HepG2 (cell line): Measurements from ENCODE around the gene C11orf68. TPM values are rescaled to one million over a fixed set of nuclear protein-coding genes. Genes with fewer than 3 reads are reported as not detected.

Experiments
- KDM4B ChIP-seq: sonication (generic); formaldehyde crosslinking; IDR thresholded peaks from 2 replicates; pipeline ENCODE4 v1.4.0; 2020; ENCODE audit warnings: missing genetic modification reagents
- KLF12 ChIP-seq: sonication (generic); formaldehyde crosslinking; IDR thresholded peaks from 2 replicates; pipeline ENCODE4 v1.4.0; 2020; ENCODE audit warnings: missing genetic modification reagents, borderline replicate concordance
- KLF9 ChIP-seq: IDR thresholded peaks from 2 replicates; pipeline ENCODE4 v1.6.1; 2016; ENCODE audit warnings: low read depth
- MLXIP ChIP-seq: sonication (generic); formaldehyde crosslinking; IDR thresholded peaks from 2 replicates; pipeline ENCODE4 v1.9.0; 2021; ENCODE audit warnings: missing genetic modification reagents, borderline replicate concordance
- MYC ChIP-seq: sonication (generic); formaldehyde crosslinking; IDR thresholded peaks from 2 replicates; pipeline ENCODE4 v1.9.0; 2021; ENCODE audit warnings: missing genetic modification reagents, borderline replicate concordance
- NFYB ChIP-seq: sonication (generic); formaldehyde crosslinking; IDR thresholded peaks from 2 replicates; pipeline ENCODE4 v1.4.0; 2020; ENCODE audit warnings: missing genetic modification reagents
- PHF20 ChIP-seq: sonication (generic); formaldehyde crosslinking; IDR thresholded peaks from 2 replicates; pipeline ENCODE4 v1.5.0; 2020; ENCODE audit warnings: mild to moderate bottlenecking, missing genetic modification reagents
- SAP130 ChIP-seq: IDR thresholded peaks from 2 replicates; pipeline ENCODE4 v1.6.1; 2016; ENCODE audit warnings: low read depth
- SKI ChIP-seq: fragments of 450-650 bp; IDR thresholded peaks from one replicate; pipeline ENCODE4 v1.6.1; 2018; ENCODE audit warnings: mild to moderate bottlenecking; ENCODE audit not compliant: partially characterized antibody
- SP1 ChIP-seq, 2 experiments: fragments of 450-650 bp in 1 of 2; sonication (generic) in 1 of 2; formaldehyde crosslinking in 1 of 2; IDR thresholded peaks; 2 replicates each; pipeline versions ENCODE4 v1.4.0 to v1.6.1; 2016 to 2020; ENCODE audit warnings: missing genetic modification reagents in 1 of 2
- THAP11 ChIP-seq: IDR thresholded peaks from 2 replicates; pipeline ENCODE4 v1.6.1; 2016; ENCODE audit warnings: missing biosample characterization, missing genetic modification reagents
- ZBTB20 ChIP-seq: sonication (generic); formaldehyde crosslinking; IDR thresholded peaks from 2 replicates; pipeline ENCODE4 v1.8.1; 2023; ENCODE audit warnings: missing genetic modification reagents, low read depth, mild to moderate bottlenecking, borderline replicate concordance
- ZFP41 ChIP-seq: sonication (generic); formaldehyde crosslinking; IDR thresholded peaks from 2 replicates; pipeline ENCODE4 v1.4.0; 2020; ENCODE audit warnings: mild to moderate bottlenecking, missing genetic modification reagents, borderline replicate concordance
- ZNF234 ChIP-seq: sonication (generic); formaldehyde crosslinking; conservative IDR thresholded peaks from 2 replicates; pipeline ENCODE4 v1.5.1; 2020; ENCODE audit warnings: mild to moderate bottlenecking, missing genetic modification reagents
- ZNF274 ChIP-seq: sonication (generic); formaldehyde crosslinking; IDR thresholded peaks from 2 replicates; pipeline ENCODE4 v1.5.1; 2020; ENCODE audit warnings: mild to moderate bottlenecking, missing genetic modification reagents
- ZNF296 ChIP-seq: sonication (generic); formaldehyde crosslinking; conservative IDR thresholded peaks from 2 replicates; pipeline ENCODE4 v1.5.0; 2020; ENCODE audit warnings: mild to moderate bottlenecking, missing genetic modification reagents
- ZNF331 ChIP-seq: sonication (generic); formaldehyde crosslinking; IDR thresholded peaks from 2 replicates; pipeline ENCODE4 v1.4.0; 2020; ENCODE audit warnings: missing genetic modification reagents
- ZNF550 ChIP-seq: sonication (generic); formaldehyde crosslinking; IDR thresholded peaks from 2 replicates; pipeline ENCODE4 v1.4.0; 2020; ENCODE audit warnings: mild to moderate bottlenecking, missing genetic modification reagents, borderline replicate concordance
- ZNF569 ChIP-seq: sonication (generic); formaldehyde crosslinking; IDR thresholded peaks from 2 replicates; pipeline ENCODE4 v1.5.0; 2020; ENCODE audit warnings: mild to moderate bottlenecking, missing genetic modification reagents, moderate library complexity, borderline replicate concordance
- ZNF678 ChIP-seq: sonication (generic); formaldehyde crosslinking; IDR thresholded peaks from 2 replicates; pipeline ENCODE4 v1.4.0; 2020; ENCODE audit warnings: mild to moderate bottlenecking, missing genetic modification reagents
- ZNF780A ChIP-seq: sonication (generic); formaldehyde crosslinking; IDR thresholded peaks from 2 replicates; pipeline ENCODE4 v1.8.0; 2022; ENCODE audit warnings: mild to moderate bottlenecking, missing genetic modification reagents, moderate library complexity
- ZNF800 ChIP-seq: sonication (generic); formaldehyde crosslinking; IDR thresholded peaks from 2 replicates; pipeline ENCODE4 v1.4.0; 2020; ENCODE audit warnings: missing genetic modification reagents
- ZNF816 ChIP-seq: sonication (generic); formaldehyde crosslinking; IDR thresholded peaks from 2 replicates; pipeline ENCODE4 v1.8.0; 2022; ENCODE audit warnings: missing genetic modification reagents, mild to moderate bottlenecking, borderline replicate concordance
- ZNF891 ChIP-seq: sonication (generic); formaldehyde crosslinking; IDR thresholded peaks from 2 replicates; pipeline ENCODE4 v1.5.0; 2020; ENCODE audit warnings: mild to moderate bottlenecking, missing genetic modification reagents
- ZSCAN12 ChIP-seq: sonication (generic); formaldehyde crosslinking; IDR thresholded peaks from 2 replicates; pipeline ENCODE4 v1.9.0; 2021; ENCODE audit warnings: mild to moderate bottlenecking, missing genetic modification reagents
- ZSCAN25 ChIP-seq: sonication (generic); formaldehyde crosslinking; IDR thresholded peaks from 2 replicates; pipeline ENCODE4 v1.8.0; 2022; ENCODE audit warnings: mild to moderate bottlenecking, missing genetic modification reagents
- polyA plus RNA-seq, 8 experiments: library from polyadenylated mRNA; depleted of rRNA in 3 of 8; stranded (reverse) in 7 of 8; unstranded in 1 of 8; fragments of >200 nt; fragmentation: Illumina TruSeq in 4 of 8; extraction: Trizol in 4 of 8; gene quantifications; 2 replicates each; pipeline versions ENCODE4 v1.2.1 to v1.2.3, GENCODE V29; 2011 to 2016; ENCODE audit warnings: low read depth in 4 of 8, missing spikeins in 1 of 8, mixed read lengths in 1 of 8; ENCODE audit not compliant: insufficient read depth in 1 of 8
- total RNA-seq, 5 experiments: library from RNA; depleted of rRNA; stranded (reverse); fragments of >200 nt; fragmentation: Illumina TruSeq; extraction: Trizol; gene quantifications; 2 replicates each; pipeline ENCODE4 v1.2.3, GENCODE V29; 2016; ENCODE audit warnings: low read depth in 1 of 5

C11orf68 gene
- total and polyA plus RNA-seq, 2 of the 13 experiments (the other 11 are each of a cell fraction or from before 2014, with no cell fraction given), result 8.4 to 28.3 TPM

- TF ChIP-seq ZNF800 (peak; percentile 43; the same call in 1 of the 2 replicates), ZNF550 (CRISPR knock-in tag) (no peak), ZSCAN12 (no peak), ZNF816 (CRISPR knock-in tag) (no peak), ZNF234 (no peak; the same call in 1 of the 2 replicates), ZNF331 (peak; percentile 80; the same call in 1 of the 2 replicates), ZNF891 (no peak), MYC (CRISPR knock-in tag) (peak; percentile 75), ZFP41 (CRISPR knock-in tag) (no peak), NFYB (CRISPR knock-in tag) (no peak), ZNF569 (CRISPR knock-in tag) (peak; percentile 46; the same call in 1 of the 2 replicates), KDM4B (CRISPR knock-in tag) (no peak), ZBTB20 (CRISPR knock-in tag) (peak; percentile 41; the same call in 1 of the 2 replicates), SP1 (IDR thresholded peaks at IDR 0.05) (no peak), SP1 (CRISPR knock-in tag; IDR thresholded peaks at IDR 0.05) (no peak; the same call in 1 of the 2 replicates), THAP11 (CRISPR knock-in tag) (peak; percentile 97), ZSCAN25 (CRISPR knock-in tag) (0 out of 2 replicates have a peak, but pooled peaks have one; percentile 66), KLF9 (CRISPR knock-in tag) (no peak), ZNF780A (CRISPR knock-in tag) (peak; percentile 46; the same call in 1 of the 2 replicates), ZNF296 (CRISPR knock-in tag) (no peak), MLXIP (CRISPR knock-in tag) (no peak; the same call in 1 of the 2 replicates), SKI (peak; percentile 44), PHF20 (CRISPR knock-in tag) (peak; percentile 97), SAP130 (CRISPR knock-in tag) (peak; percentile 99), ZNF274 (CRISPR knock-in tag) (peak; percentile 68; the same call in 1 of the 2 replicates), KLF12 (peak; percentile 38; the same call in 1 of the 2 replicates), ZNF678 (0 out of 2 replicates have a peak, but pooled peaks have one; percentile 71)
Measured at GRCh38 chr11:65961267-65962140, 42.6 kb upstream of the C11orf68 start, which contains the start of gene SART1 (continued).
